GM06990 (cell line): Measurements from ENCODE around the gene TIMP3.

Experiments
- DNase-seq: peaks from one replicate; pipeline ENCODE4 v3.0.0-alpha.2; 2011; ENCODE audit not compliant: insufficient read length; ENCODE audit errors: extremely low read depth
- H3K27me3 ChIP-seq: replicated peaks from 2 replicates; pipeline ENCODE4 v1.6.0; 2011; ENCODE audit warnings: low read length; ENCODE audit not compliant: control insufficient read depth, insufficient read depth
- H3K36me3 ChIP-seq: 2 replicates; pipeline ENCODE4 v1.5.1; 2011; ENCODE audit warnings: low read length; ENCODE audit not compliant: control insufficient read depth, insufficient read depth
- H3K4me3 ChIP-seq: replicated peaks from 2 replicates; pipeline ENCODE4 v1.5.1; 2011; ENCODE audit warnings: low read depth, mild to moderate bottlenecking, control low read depth, low read length
- TF ChIP-seq, protein P1 (sequence below): IDR thresholded peaks from 2 replicates; pipeline ENCODE4 v1.5.1; 2011; ENCODE audit warnings: low read length, control low read depth, mild to moderate bottlenecking, inconsistent platforms; ENCODE audit not compliant: insufficient read depth, poor library complexity, severe bottlenecking

The TIMP3 gene

DNA sequence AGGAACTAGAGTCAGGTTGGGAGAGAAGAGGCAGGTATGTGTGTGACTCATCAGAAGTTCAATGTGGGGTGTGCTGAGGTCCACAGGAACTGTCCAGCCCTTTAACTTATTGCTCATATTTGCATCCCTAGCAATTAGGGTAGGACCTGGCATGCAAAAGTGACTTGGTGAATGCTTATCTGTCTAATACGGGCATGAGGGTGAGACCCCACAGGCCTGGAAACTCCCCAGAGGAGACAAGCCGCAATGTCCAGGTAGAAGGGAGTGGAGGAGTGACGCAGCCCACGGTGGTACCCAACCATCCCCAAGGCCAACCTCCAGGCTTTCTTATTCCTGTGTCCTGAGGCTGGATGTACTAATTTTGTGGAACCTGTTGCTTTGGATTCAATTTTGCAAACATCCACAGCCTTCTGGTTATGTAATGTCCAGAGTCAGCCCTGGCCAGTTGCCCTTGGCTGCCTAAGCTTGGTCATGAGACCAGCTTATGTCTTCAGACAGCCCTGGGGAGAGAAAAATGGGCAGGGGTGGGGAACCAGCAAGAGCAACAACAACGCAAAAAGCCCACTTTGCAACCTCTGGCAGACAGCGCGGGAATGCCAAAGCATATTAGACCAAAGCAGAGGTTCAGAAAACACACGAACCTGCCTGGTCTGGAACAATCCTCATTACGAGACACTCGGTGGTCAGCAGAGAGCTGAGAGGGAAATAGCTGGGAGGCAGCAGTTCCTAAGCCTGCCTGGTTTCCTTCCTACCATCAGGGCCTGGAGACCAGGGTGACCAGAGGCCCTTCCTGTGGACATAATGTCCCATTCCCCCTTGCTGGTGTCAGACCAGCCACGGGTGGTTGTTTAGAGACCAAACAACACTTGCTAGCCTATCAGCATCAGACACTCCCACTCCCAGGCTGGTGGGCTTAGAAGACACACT, 49.3 kb downstream of the TIMP3 start:
- Histone ChIP-seq H3K27me3 (peaks cover 4% of the 10 kb centered on the region), H3K4me3 (no peak overlapping the region), H3K36me3 (no peaks in the 10 kb centered on the region)
- no peak for DNase-seq
- TF ChIP-seq, protein P1, sequence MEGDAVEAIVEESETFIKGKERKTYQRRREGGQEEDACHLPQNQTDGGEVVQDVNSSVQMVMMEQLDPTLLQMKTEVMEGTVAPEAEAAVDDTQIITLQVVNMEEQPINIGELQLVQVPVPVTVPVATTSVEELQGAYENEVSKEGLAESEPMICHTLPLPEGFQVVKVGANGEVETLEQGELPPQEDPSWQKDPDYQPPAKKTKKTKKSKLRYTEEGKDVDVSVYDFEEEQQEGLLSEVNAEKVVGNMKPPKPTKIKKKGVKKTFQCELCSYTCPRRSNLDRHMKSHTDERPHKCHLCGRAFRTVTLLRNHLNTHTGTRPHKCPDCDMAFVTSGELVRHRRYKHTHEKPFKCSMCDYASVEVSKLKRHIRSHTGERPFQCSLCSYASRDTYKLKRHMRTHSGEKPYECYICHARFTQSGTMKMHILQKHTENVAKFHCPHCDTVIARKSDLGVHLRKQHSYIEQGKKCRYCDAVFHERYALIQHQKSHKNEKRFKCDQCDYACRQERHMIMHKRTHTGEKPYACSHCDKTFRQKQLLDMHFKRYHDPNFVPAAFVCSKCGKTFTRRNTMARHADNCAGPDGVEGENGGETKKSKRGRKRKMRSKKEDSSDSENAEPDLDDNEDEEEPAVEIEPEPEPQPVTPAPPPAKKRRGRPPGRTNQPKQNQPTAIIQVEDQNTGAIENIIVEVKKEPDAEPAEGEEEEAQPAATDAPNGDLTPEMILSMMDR, result no peak

DNA sequence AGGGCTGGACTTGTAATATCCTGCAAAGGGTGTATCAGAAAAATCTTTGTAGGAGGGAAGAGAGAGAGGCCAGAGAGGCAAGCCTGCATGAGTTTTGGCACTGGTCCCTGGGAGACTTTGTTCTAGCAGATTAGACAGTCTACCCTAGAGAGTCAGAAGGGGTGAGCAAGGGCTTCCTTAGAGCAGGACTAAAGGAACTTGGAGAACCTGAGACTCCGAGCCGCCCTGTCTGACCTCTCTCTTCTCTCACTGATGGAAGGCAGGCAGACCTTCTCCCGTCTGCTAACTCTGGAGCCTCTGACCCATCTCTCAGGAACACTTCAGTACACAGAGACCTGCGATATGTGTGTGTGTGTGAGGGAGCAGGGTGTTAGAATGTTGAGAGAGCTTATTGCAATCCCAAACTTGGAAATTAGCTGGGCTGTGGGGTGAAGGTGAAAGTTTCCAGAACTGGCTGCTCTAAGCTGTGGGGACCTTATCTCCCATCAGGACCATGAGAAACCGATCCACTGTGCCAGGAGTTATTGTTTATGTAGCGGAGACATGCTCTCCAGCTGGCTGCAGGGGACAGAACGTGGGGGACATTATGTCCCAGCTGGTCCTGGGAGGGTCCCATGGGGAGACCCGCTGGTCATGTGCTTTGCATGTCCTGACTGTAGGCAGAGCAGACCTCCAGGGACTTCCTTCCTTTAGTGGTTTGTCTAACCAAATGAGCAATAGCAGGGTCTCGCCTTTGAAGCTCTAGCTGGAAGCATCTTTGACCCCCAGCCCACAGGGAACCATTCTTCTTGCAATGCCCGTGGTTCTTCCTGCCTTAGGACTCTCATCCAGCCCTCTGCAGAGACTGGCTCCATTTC, 51.1 kb downstream of the TIMP3 start:
- Histone ChIP-seq H3K36me3 (no peaks in the 10 kb centered on the region), H3K4me3 (no peak overlapping the region), H3K27me3 (peaks cover 4% of the 10 kb centered on the region)
- TF ChIP-seq, protein P1, result no peak
- no peak for DNase-seq

DNA sequence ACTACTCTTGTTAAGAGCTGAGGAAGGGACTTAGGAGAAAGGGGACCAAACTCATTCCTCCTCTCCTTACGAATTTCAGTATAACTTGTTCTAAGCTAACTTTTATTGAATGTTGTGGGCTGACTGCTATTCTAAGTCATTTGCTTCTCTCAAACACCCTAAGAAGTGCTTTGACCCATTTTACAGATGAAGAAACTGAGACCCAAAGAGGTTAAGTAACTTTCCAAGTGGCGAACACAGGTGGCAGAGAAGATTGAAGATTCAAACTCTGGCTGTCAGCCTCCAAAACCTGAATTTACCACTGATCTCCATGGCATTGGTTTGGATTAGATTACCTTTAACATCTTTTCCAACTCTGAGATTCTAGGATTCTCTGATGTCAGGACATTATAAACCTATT, 52.2 kb downstream of the TIMP3 start:
- TF ChIP-seq, protein P1, result no peak
- H3K27me3 ChIP-seq, result peaks cover 4% of the 10 kb centered on the region
- H3K36me3 ChIP-seq, result no peaks in the 10 kb centered on the region
- no peak overlapping the region for H3K4me3 ChIP-seq
- no peak for DNase-seq

GRCh38 chr22:32854351-32854804, 52.9 kb downstream of the TIMP3 start:
- Histone ChIP-seq H3K27me3 (peaks cover 4% of the 10 kb centered on the region), H3K36me3 (no peaks in the 10 kb centered on the region), H3K4me3 (no peak overlapping the region)
- no peak for DNase-seq
- TF ChIP-seq, protein P1, result no peak

DNA sequence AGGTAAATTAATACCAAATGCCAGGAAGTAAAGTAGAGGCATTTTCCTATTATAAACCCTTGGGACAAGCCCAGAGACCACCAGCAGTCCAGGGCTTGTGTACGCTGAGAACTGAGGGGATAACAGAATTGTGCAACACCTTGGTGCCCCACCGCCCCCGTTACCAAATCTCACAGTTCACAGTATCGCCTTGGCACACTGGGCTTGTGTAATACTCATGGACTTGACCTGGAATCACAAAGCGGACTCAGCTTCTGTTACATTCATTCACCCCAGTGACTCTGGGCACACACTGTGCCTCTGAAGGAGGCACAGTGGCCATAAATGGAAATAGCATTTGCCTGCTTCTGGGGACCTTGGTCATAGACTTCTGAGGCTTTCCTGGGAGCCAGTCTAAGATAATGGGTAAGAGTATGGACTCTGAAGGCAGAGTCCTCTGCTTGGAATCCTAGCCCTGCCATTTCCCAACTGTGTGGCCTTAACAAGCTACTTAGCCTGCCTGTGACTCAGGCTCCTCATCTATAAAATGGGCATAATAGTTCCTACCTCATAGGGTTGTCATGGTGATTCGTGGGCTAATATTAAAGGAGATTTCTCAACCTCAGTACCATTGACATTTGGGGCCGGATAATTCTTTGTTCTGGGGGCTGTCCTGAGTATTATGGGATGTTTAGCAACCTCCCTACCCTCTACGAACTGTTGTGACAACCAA, 53.7 kb downstream of the TIMP3 start:
- DNase-seq, result no peak
- Histone ChIP-seq H3K4me3 (no peak overlapping the region), H3K36me3 (no peaks in the 10 kb centered on the region), H3K27me3 (peaks cover 4% of the 10 kb centered on the region)
- TF ChIP-seq, protein P1, result no peak
